ENCODE results near the gene ZNF653. TPM values are rescaled to one million over a fixed set of nuclear protein-coding genes. Genes with fewer than 3 reads are reported as not detected.
A peak's percentile ranks its signal among the peaks of the same experiment; 100 is the strongest.

Gene ZNF653
- total RNA-seq, 2 donors from 2014 or later: 12.3 to 12.6 TPM

DNA sequence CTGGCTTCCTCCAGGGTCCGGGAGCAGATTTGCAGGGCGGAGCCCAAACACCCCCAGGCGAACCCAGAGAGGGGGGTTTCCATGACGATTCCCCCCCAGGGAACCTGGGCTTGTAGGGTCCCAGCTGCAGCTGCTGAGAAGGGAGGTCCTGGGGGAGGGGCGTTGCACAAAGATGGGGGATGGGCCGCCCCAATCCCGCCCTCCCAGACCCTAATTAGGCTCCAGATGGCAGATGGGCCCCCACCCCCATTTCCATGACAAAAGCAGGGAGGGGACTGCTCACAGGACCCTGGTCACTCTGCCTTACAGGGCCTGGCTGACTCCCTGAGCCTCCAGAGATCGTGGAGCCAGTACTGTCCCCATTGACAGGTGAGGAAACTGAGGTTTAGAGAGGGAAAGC is 40.0 kb downstream of the ZNF653 start:
- Mint-ChIP-seq H3K27me3 (ENCODE audit: insufficient read depth) (no peaks in the 10 kb centered on the region), H3K27ac (no peak overlapping the region), H3K36me3 (ENCODE audit: low read depth) (no peaks in the 10 kb centered on the region), H3K4me3 (no peak overlapping the region), H3K4me1 (no peaks in the 10 kb centered on the region), H3K9me3 (no peaks in the 10 kb centered on the region)
- H3K27me3 ChIP-seq (ENCODE audit: control insufficient read depth, insufficient read depth, low read length, poor library complexity, severe bottlenecking): no peaks in the 10 kb centered on the region
- H3K4me3 ChIP-seq (ENCODE audit: low read length): no peak overlapping the region
- H3K9me3 ChIP-seq (ENCODE audit: control insufficient read depth, low read length): no peaks in the 10 kb centered on the region
- H3K36me3 ChIP-seq (ENCODE audit: control insufficient read depth, insufficient read depth, low read length): no peaks in the 10 kb centered on the region
- TF ChIP-seq, protein P1, sequence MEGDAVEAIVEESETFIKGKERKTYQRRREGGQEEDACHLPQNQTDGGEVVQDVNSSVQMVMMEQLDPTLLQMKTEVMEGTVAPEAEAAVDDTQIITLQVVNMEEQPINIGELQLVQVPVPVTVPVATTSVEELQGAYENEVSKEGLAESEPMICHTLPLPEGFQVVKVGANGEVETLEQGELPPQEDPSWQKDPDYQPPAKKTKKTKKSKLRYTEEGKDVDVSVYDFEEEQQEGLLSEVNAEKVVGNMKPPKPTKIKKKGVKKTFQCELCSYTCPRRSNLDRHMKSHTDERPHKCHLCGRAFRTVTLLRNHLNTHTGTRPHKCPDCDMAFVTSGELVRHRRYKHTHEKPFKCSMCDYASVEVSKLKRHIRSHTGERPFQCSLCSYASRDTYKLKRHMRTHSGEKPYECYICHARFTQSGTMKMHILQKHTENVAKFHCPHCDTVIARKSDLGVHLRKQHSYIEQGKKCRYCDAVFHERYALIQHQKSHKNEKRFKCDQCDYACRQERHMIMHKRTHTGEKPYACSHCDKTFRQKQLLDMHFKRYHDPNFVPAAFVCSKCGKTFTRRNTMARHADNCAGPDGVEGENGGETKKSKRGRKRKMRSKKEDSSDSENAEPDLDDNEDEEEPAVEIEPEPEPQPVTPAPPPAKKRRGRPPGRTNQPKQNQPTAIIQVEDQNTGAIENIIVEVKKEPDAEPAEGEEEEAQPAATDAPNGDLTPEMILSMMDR (conservative IDR thresholded peaks at IDR 0.05): no peak
- no peak overlapping the region for H3K9ac ChIP-seq (ENCODE audit: extremely low read depth, low read length, poor library complexity, severe bottlenecking)
- 57 to 73% methylated on average over 2 to 8 of the region's 8 CpGs for WGBS, 2 experiments (ENCODE audit: insufficient coverage in 1 of 2, insufficient read length in 1 of 2)
- DNase-seq: no peak
- peak overlapping the region; percentile 57 for H3K27ac ChIP-seq (ENCODE audit: low read depth, low read length)
- H3K4me1 ChIP-seq (ENCODE audit: control insufficient read depth, insufficient read depth, low read length): no peaks in the 10 kb centered on the region

DNA sequence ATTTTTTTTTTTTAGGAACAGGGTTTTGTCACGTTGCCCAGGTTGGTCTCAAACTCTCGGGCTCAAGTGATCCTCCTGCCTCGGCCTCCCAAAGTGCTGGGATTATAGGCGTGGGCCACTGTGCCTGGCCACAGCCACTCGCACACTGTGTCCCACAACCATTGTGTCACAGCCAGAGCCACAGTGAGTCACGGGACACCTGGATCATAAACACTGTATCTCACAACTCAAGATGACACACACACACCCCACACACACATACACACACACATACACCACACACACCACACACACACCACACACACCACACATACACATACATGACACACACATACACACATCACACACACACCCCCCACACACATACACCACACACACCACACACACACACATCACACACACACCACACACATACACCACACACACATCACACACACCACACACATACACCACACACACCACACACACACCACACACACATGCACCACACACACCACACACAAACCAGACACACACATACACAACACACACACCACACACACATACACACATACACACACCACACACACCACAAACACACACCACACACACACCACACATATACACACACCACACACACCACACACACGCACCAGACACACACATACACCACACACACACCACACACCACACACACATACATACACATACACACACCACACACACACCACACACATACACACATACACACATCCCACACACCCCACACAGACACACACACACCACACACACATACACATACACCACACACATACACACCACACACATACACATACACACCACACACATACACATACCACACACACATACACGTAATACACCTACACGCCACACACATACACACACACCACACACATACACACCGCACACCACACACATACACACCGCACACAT is 41.0 kb downstream of the ZNF653 start:
- no peak overlapping the region for H3K27ac ChIP-seq (ENCODE audit: low read depth, low read length)
- no peak overlapping the region for H3K27ac Mint-ChIP-seq
- no peaks in the 10 kb centered on the region for H3K4me1 ChIP-seq (ENCODE audit: control insufficient read depth, insufficient read depth, low read length)
- no peak overlapping the region for H3K9ac ChIP-seq (ENCODE audit: extremely low read depth, low read length, poor library complexity, severe bottlenecking)
- 83 to 90% methylated on average over 6 to 11 of the region's 11 CpGs for WGBS, 2 experiments (ENCODE audit: insufficient coverage in 1 of 2, insufficient read length in 1 of 2)
- H3K9me3 Mint-ChIP-seq: no peaks in the 10 kb centered on the region
- no peak overlapping the region for H3K4me3 ChIP-seq (ENCODE audit: low read length)
- no peaks in the 10 kb centered on the region for H3K9me3 ChIP-seq (ENCODE audit: control insufficient read depth, low read length)
- TF ChIP-seq, protein P1 (conservative IDR thresholded peaks at IDR 0.05): no peak
- H3K4me3 Mint-ChIP-seq: no peak overlapping the region
- no peaks in the 10 kb centered on the region for H3K27me3 ChIP-seq (ENCODE audit: control insufficient read depth, insufficient read depth, low read length, poor library complexity, severe bottlenecking)
- no peaks in the 10 kb centered on the region for H3K27me3 Mint-ChIP-seq (ENCODE audit: insufficient read depth)
- no peak for DNase-seq
- no peaks in the 10 kb centered on the region for H3K36me3 ChIP-seq (ENCODE audit: control insufficient read depth, insufficient read depth, low read length)
- H3K4me1 Mint-ChIP-seq: no peaks in the 10 kb centered on the region
- no peaks in the 10 kb centered on the region for H3K36me3 Mint-ChIP-seq (ENCODE audit: low read depth)

DNA sequence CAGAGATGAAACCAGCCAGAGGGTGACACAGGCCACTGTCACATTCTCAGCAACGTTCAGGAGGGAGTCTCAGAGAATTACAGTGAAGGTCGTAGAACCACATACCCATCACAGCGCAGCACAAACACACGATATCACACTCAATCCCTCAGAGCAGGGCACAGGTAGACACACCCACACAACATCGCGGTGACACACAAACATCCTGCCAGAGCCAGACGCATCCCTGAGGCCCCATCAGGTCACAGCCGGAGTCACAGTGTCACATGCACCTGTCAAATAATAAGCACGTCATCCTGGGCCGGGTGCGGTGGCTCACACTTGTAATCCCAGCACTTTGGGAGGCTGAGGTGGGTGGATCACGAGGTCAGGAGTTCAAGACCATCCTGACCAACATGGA is 42.2 kb downstream of the ZNF653 start:
- no peaks in the 10 kb centered on the region for H3K27me3 Mint-ChIP-seq (ENCODE audit: insufficient read depth)
- H3K9me3 ChIP-seq (ENCODE audit: control insufficient read depth, low read length): no peaks in the 10 kb centered on the region
- no peak overlapping the region for H3K4me3 Mint-ChIP-seq
- 83 to 84% methylated on average over 10 to 12 of the region's 12 CpGs for WGBS, 2 experiments (ENCODE audit: insufficient coverage in 1 of 2, insufficient read length in 1 of 2)
- no peaks in the 10 kb centered on the region for H3K27me3 ChIP-seq (ENCODE audit: control insufficient read depth, insufficient read depth, low read length, poor library complexity, severe bottlenecking)
- no peak overlapping the region for H3K27ac Mint-ChIP-seq
- DNase-seq: no peak
- no peaks in the 10 kb centered on the region for H3K9me3 Mint-ChIP-seq
- H3K36me3 Mint-ChIP-seq (ENCODE audit: low read depth): no peaks in the 10 kb centered on the region
- H3K4me1 ChIP-seq (ENCODE audit: control insufficient read depth, insufficient read depth, low read length): no peaks in the 10 kb centered on the region
- no peak overlapping the region for H3K4me3 ChIP-seq (ENCODE audit: low read length)
- no peak overlapping the region for H3K27ac ChIP-seq (ENCODE audit: low read depth, low read length)
- TF ChIP-seq, protein P1 (conservative IDR thresholded peaks at IDR 0.05): no peak
- H3K36me3 ChIP-seq (ENCODE audit: control insufficient read depth, insufficient read depth, low read length): no peaks in the 10 kb centered on the region
- no peak overlapping the region for H3K9ac ChIP-seq (ENCODE audit: extremely low read depth, low read length, poor library complexity, severe bottlenecking)
- H3K4me1 Mint-ChIP-seq: no peaks in the 10 kb centered on the region

All from endodermal cell (in vitro differentiated cells).